A549 (cell line): ENCODE data around the gene MBNL1. TPM values are rescaled to one million over a fixed set of nuclear protein-coding genes. Genes with fewer than 3 reads are reported as not detected.

Experiments used
- ATAC-seq, 2 experiments: fragments of 200-7000 bp in 1 of 2; fragments of >200 bp in 1 of 2; cut with Nextera tagmentation in 1 of 2; cut with Tn5 transposase in 1 of 2; 3 replicates each; pipeline versions ENCODE4 v1.8.0 to v1.9.1; 2018 to 2020; ENCODE audit warnings: mild to moderate bottlenecking in 1 of 2, moderate library complexity in 1 of 2
- CTCF ChIA-PET: fragments of 300-600 bp; sonication (Branson Sonifier 250); formaldehyde crosslinking; extraction: SDS; loops from one replicate; lab custom pipeline; 2021; ENCODE audit warnings: antibody characterized with exemption, inconsistent platforms; lab: Yijun Ruan, JAX
- POLR2A ChIA-PET: fragments of 350-600 bp; formaldehyde crosslinking; extraction: SDS; loops from one replicate; lab custom pipeline; 2021; ENCODE audit warnings: antibody characterized with exemption, inconsistent platforms; lab: Yijun Ruan, JAX
- DNase-seq, 2 experiments: peaks; one replicate each; pipeline versions ENCODE4 v3.0.0 to v3.0.0-alpha.2; 2011 to 2016; ENCODE audit warnings: low read depth in 1 of 2, low spot score in 1 of 2
- FAIRE-seq: peaks from 2 replicates; lab custom pipeline; 2011; peaks lifted over from hg19 to GRCh38; lab: Jason Lieb, UNC
- H3K27ac ChIP-seq, 2 experiments: fragments of >200 bp; sonication (Bioruptor Twin); formaldehyde crosslinking; 3 replicates each; pipeline ENCODE4 v1.5.1; 2016 to 2017
- H3K4me1 ChIP-seq: fragments of >200 bp; sonication (Bioruptor Twin); formaldehyde crosslinking; 3 replicates; pipeline ENCODE4 v1.6.1; 2016
- H3K4me2 ChIP-seq: fragments of >200 bp; sonication (Bioruptor Twin); formaldehyde crosslinking; 3 replicates; pipeline ENCODE4 v1.6.1; 2016
- H3K4me3 ChIP-seq: fragments of >200 bp; sonication (Bioruptor Twin); formaldehyde crosslinking; 3 replicates; pipeline ENCODE4 v1.5.1; 2016
- H3K9me3 ChIP-seq: fragments of >200 bp; sonication (Bioruptor Twin); formaldehyde crosslinking; 3 replicates; pipeline ENCODE4 v1.6.1; 2016
- BHLHE40 ChIP-seq: IDR thresholded peaks from 2 replicates; pipeline ENCODE4 v1.6.1; 2012; ENCODE audit warnings: low read depth, low read length, inconsistent platforms
- CEBPB ChIP-seq, 2 experiments: fragments of >200 bp in 1 of 2; sonication (Bioruptor Twin) in 1 of 2; formaldehyde crosslinking in 1 of 2; IDR thresholded peaks; 2 replicates each; pipeline ENCODE4 v1.6.1; 2012 to 2016
- CHD2 ChIP-seq: fragments of 150-350 bp; IDR thresholded peaks from 2 replicates; pipeline ENCODE4 v1.6.1; 2014; ENCODE audit warnings: low read length; ENCODE audit not compliant: partially characterized antibody
- EHMT2 ChIP-seq: fragments of 200-600 bp; sonication (generic); IDR thresholded peaks from 2 replicates; pipeline ENCODE4 v1.6.1; 2016; ENCODE audit warnings: antibody characterized with exemption, low read depth, mild to moderate bottlenecking, moderate library complexity
- EP300 ChIP-seq, 2 experiments: fragments of >200 bp; sonication (Bioruptor Twin); formaldehyde crosslinking; IDR thresholded peaks; 2 replicates in 1 of 2; 3 replicates in 1 of 2; pipeline ENCODE4 v1.6.1; 2016 to 2017
- ESRRA ChIP-seq: fragments of 150-350 bp; IDR thresholded peaks from 2 replicates; pipeline ENCODE4 v1.6.1; 2014; ENCODE audit warnings: mild to moderate bottlenecking, low read length, borderline replicate concordance
- FOSL2 ChIP-seq, 2 experiments: fragments of 450-650 bp in 1 of 2; fragments of >200 bp in 1 of 2; sonication (Bioruptor Twin) in 1 of 2; formaldehyde crosslinking; IDR thresholded peaks; 2 replicates each; pipeline versions ENCODE4 v1.5.0 to v1.6.1; 2016 to 2020; ENCODE audit warnings: mild to moderate bottlenecking in 1 of 2, moderate library complexity in 1 of 2
- FOXS1 ChIP-seq: fragments of 250-450 bp; sonication (Bioruptor Pico); IDR thresholded peaks from 2 replicates; pipeline ENCODE4 v1.5.0; 2020; ENCODE audit warnings: mild to moderate bottlenecking, moderate library complexity
- GATA3 ChIP-seq: IDR thresholded peaks from 2 replicates; pipeline ENCODE4 v1.6.1; 2012; ENCODE audit warnings: borderline replicate concordance
- HDAC2 ChIP-seq: fragments of 200-600 bp; sonication (generic); IDR thresholded peaks from 2 replicates; pipeline ENCODE4 v1.6.1; 2016
- HMGXB4 ChIP-seq: fragments of 250-450 bp; sonication (Bioruptor Pico); IDR thresholded peaks from 2 replicates; pipeline ENCODE4 v1.5.0; 2021; ENCODE audit warnings: mild to moderate bottlenecking, moderate library complexity, borderline replicate concordance
- JUN ChIP-seq, 2 experiments: fragments of >200 bp; sonication (Bioruptor Twin); formaldehyde crosslinking; IDR thresholded peaks; 2 replicates in 1 of 2; 3 replicates in 1 of 2; pipeline ENCODE4 v1.6.1; 2016 to 2017
- NPAS2 ChIP-seq: fragments of 250-450 bp; sonication (Bioruptor Pico); IDR thresholded peaks from 2 replicates; pipeline ENCODE4 v1.8.0; 2022; ENCODE audit warnings: mild to moderate bottlenecking, moderate library complexity, borderline replicate concordance
- NR3C1 ChIP-seq: fragments of >200 bp; sonication (Bioruptor Twin); formaldehyde crosslinking; IDR thresholded peaks from 3 replicates; pipeline ENCODE4 v1.6.1; 2017
- POLR2A ChIP-seq: IDR thresholded peaks from 2 replicates; pipeline ENCODE4 v1.6.1; 2012; ENCODE audit warnings: mild to moderate bottlenecking, low read length
- RARB ChIP-seq: fragments of 250-450 bp; sonication (Bioruptor Pico); IDR thresholded peaks from 2 replicates; pipeline ENCODE4 v1.8.0; 2021; ENCODE audit warnings: mild to moderate bottlenecking, moderate library complexity
- RFX5 ChIP-seq: fragments of 450-650 bp; IDR thresholded peaks from 2 replicates; pipeline ENCODE4 v1.7.1; 2014; ENCODE audit warnings: antibody characterized with exemption, mild to moderate bottlenecking, moderate library complexity
- SMC3 ChIP-seq: fragments of >200 bp; sonication (Bioruptor Twin); formaldehyde crosslinking; IDR thresholded peaks from 3 replicates; pipeline ENCODE4 v1.6.1; 2018; ENCODE audit warnings: inconsistent platforms
- TFCP2L1 ChIP-seq: fragments of 250-450 bp; sonication (Bioruptor Pico); IDR thresholded peaks from 2 replicates; pipeline ENCODE4 v1.5.0; 2021; ENCODE audit warnings: mild to moderate bottlenecking
- TP53 ChIP-seq: fragments of 250-450 bp; sonication (Bioruptor Pico); IDR thresholded peaks from 2 replicates; pipeline ENCODE4 v1.5.0; 2021; ENCODE audit warnings: mild to moderate bottlenecking, moderate library complexity
- ZC3H11A ChIP-seq: fragments of 450-650 bp; IDR thresholded peaks from 2 replicates; pipeline ENCODE4 v1.6.1; 2014; ENCODE audit warnings: antibody characterized with exemption, mild to moderate bottlenecking
- ZFP36 ChIP-seq: fragments of 450-650 bp; IDR thresholded peaks from 2 replicates; pipeline ENCODE4 v1.6.1; 2014; ENCODE audit warnings: borderline replicate concordance; ENCODE audit not compliant: partially characterized antibody
- ZNF302 ChIP-seq: fragments of 250-450 bp; sonication (Bioruptor Pico); IDR thresholded peaks from 2 replicates; pipeline ENCODE4 v1.9.0; 2021; ENCODE audit warnings: inconsistent platforms, mild to moderate bottlenecking, moderate library complexity
- WGBS: methylation state at CpG from one replicate; pipeline ENCODE4 v1.1.6; 2017; ENCODE audit errors: missing lambda C conversion rate; 5-methylcytosine and 5-hydroxymethylcytosine counted together
- polyA plus RNA-seq, 4 experiments: library from polyadenylated mRNA; depleted of rRNA in 3 of 4; stranded (reverse); fragments of >200 nt; fragmentation: RNase III in 1 of 4; extraction: RNeasy Plus Mini Kit Qiagen cat#74134 plus additional on column Dnase treatment in 1 of 4; gene quantifications; 2 replicates in 3 of 4; 3 replicates in 1 of 4; pipeline ENCODE4 v1.2.3, GENCODE V29; 2011 to 2017
- TF ChIP-seq, protein P1 (sequence below): fragments of >200 bp; sonication (Bioruptor Twin); formaldehyde crosslinking; IDR thresholded peaks from 3 replicates; pipeline ENCODE4 v1.6.1; 2016
- TF ChIP-seq, protein P2 (sequence below): fragments of >200 bp; sonication (Bioruptor Twin); formaldehyde crosslinking; IDR thresholded peaks from 2 replicates; pipeline ENCODE4 v1.6.1; 2016

The MBNL1 gene
- polyA plus RNA-seq, 2 of the 4 experiments (the other 2 are of a cell fraction): 60.5 to 92.5 TPM

GRCh38 chr3:152284906-152285305 lies 16.2 kb downstream of the MBNL1 start:
- DNase-seq (no peak), FAIRE-seq (no peak), ATAC-seq (no peak)
- CTCF ChIA-PET: interaction anchor here (0.6 kb wide), 1 partner anchor 20 kb away, joined by 3 read pairs; no protein-coding TSS in a partner anchor
- Histone ChIP-seq H3K4me1 (peaks cover 62% of the 10 kb centered on the region), H3K9me3 (no peaks in the 10 kb centered on the region), H3K4me3 (no peak overlapping the region), H3K27ac (no peak overlapping the region), H3K4me2 (no peak overlapping the region)
- WGBS: 94% methylated on average over 3 of the region's 3 CpGs
- TF ChIP-seq ESRRA (no peak), SMC3 (no peak), ZNF302 (CRISPR knock-in tag) (no peak), EHMT2 (no peak), FOSL2 (IDR thresholded peaks at IDR 0.05) (no peak), FOSL2 (CRISPR knock-in tag; IDR thresholded peaks at IDR 0.05) (no peak), HDAC2 (no peak), ZC3H11A (no peak), NR3C1 (no peak), ZFP36 (no peak), FOXS1 (CRISPR knock-in tag) (no peak), EP300 (IDR thresholded peaks at IDR 0.05) (no peak), CHD2 (no peak), POLR2A (no peak), TFCP2L1 (CRISPR knock-in tag) (no peak), BHLHE40 (no peak), RARB (CRISPR knock-in tag) (no peak), TP53 (CRISPR knock-in tag) (no peak), JUN (IDR thresholded peaks at IDR 0.05) (no peak)
- POLR2A ChIA-PET: no interaction called here

DNA sequence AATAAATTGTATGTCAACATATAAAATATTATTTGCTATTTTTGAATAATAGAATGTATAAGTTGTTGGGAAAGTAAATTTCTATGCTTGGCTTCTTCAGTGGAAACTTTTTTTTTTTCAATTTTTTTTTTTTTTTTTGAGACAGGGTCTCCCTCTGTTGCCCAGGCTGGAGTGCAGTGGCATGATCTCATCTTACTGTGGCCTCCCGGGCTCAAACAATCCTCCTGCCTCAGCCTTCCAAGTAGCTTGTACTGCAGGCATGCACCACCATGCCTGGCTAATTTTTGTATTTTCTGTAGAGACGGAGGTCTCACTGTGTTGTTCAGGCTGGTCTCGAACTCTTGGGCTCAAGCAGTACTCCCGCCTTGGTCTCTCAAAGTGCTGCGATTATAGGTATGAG lies 16.8 kb downstream of the MBNL1 start:
- DNase-seq (no peak), ATAC-seq (no peak), FAIRE-seq (no peak)
- Histone ChIP-seq H3K4me1 (peaks cover 56% of the 10 kb centered on the region), H3K9me3 (no peaks in the 10 kb centered on the region), H3K4me2 (no peak overlapping the region), H3K4me3 (no peak overlapping the region), H3K27ac (no peak overlapping the region)
- CTCF ChIA-PET: interaction anchor here (0.7 kb wide), 1 partner anchor 151 kb away, joined by 3 read pairs; no protein-coding TSS in a partner anchor
- TF ChIP-seq RFX5 (no peak), HMGXB4 (no peak), SMC3 (no peak), GATA3 (no peak), POLR2A (no peak), CEBPB (IDR thresholded peaks at IDR 0.05) (no peak), ZC3H11A (no peak), CHD2 (no peak), HDAC2 (no peak)
- TF ChIP-seq, protein P1, sequence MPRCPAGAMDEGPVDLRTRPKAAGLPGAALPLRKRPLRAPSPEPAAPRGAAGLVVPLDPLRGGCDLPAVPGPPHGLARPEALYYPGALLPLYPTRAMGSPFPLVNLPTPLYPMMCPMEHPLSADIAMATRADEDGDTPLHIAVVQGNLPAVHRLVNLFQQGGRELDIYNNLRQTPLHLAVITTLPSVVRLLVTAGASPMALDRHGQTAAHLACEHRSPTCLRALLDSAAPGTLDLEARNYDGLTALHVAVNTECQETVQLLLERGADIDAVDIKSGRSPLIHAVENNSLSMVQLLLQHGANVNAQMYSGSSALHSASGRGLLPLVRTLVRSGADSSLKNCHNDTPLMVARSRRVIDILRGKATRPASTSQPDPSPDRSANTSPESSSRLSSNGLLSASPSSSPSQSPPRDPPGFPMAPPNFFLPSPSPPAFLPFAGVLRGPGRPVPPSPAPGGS: no peak
- POLR2A ChIA-PET: no interaction called here
- WGBS: 98% methylated on average over 5 of the region's 5 CpGs

- ATAC-seq: no peak
- no peak overlapping the region for H3K4me3 ChIP-seq
Observed at GRCh38 chr3:152287898-152288576, 19.3 kb downstream of the MBNL1 start.

More at GRCh38 chr3:152287898-152288576, 19.3 kb downstream of the MBNL1 start:
- Histone ChIP-seq H3K4me2 (peak overlapping the region; percentile 21), H3K27ac (no peak overlapping the region), H3K4me1 (peaks cover 48% of the 10 kb centered on the region), H3K9me3 (no peaks in the 10 kb centered on the region)
- TF ChIP-seq NPAS2 (CRISPR knock-in tag) (no peak), TP53 (CRISPR knock-in tag) (no peak), POLR2A (no peak)
- TF ChIP-seq, protein P2, sequence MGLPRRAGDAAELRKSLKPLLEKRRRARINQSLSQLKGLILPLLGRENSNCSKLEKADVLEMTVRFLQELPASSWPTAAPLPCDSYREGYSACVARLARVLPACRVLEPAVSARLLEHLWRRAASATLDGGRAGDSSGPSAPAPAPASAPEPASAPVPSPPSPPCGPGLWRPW: no peak
- DNase-seq (no peak), FAIRE-seq (no peak)
- 44% methylated on average over 6 of the region's 6 CpGs for WGBS
- ChIA-PET CTCF (no interaction called here), POLR2A (no interaction called here)
